Middle frontal gyrus (tissue), 1 donor: Measurements from ENCODE around the gene CRB2.

Experiments used
- DNase-seq: peaks from one replicate; pipeline ENCODE4 v3.0.0-alpha.2; 2015; ENCODE audit warnings: low spot score; ENCODE audit errors: extremely low spot score

CRB2 gene

DNA sequence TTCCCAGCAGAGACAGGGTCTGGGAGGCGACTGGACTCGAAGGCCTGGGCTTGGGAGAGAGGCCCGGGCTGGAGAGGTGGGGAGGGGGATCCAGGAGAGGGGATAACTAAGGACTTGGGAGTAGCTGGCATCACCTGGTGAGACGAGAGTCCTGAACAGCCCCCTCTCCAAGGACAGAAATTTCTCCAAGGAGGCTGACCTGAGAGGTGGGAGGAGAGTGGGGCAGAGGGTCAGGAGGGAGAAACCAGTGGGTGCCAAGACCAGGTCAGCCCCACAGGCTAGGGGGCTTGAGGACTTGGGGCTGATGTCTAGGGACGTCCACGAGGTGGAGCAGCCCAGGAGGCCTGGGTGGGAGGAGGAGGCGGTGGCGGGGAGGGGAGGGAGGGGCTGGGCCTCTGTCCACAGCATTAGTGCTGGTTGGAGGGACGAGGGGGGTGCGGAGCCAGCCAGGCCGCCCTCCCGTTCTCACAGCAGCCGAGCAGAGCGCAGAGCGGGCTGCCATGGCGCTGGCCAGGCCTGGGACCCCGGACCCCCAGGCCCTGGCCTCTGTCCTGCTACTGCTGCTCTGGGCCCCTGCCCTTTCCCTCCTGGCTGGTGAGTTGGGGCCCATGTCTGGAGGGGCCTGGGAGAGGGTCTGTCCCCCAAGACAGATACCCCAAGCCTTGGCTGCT, at the start of gene CRB2:
CRB2 (plus strand) TSS at position 437 of the 671 bp plus-strand sequence; CDS start at position 501, 64 bp downstream.
- DNase-seq, result no peak

GRCh38 chr9:123309611-123310010, 46.4 kb upstream of the CRB2 start:
- DNase-seq, result no peak

DNA sequence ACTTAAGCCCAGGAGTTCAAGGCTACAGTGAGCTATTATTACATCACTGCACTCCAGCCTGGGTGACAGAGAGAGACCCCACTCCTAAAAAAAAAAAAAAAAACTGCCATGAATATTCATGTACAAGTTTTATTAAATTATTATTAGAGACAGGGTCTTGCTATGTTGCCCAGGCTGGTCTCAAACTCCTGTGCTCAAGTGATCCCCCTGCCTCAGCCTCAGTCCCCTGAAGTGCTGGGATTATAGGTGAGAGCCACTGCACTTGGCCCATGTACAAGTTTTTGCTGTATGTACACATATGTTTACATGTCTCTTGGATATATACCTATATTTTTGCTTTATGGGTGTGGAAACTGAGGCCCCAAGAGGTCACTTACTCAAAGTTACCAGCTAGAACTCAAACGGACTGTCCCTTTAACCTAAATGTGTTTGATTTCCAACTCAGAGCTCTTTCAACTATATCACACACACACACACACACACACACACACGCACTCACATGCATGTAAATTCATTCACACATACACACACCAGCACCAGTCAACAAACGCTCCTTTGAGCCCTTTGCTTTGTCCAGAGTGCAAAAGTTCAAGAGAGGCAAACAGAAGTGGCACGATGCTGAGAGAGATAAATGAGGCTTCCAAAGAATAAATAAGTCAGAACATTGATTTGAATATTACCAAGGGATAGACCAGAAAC, 45.3 kb upstream of the CRB2 start:
- DNase-seq, result no peak

DNA sequence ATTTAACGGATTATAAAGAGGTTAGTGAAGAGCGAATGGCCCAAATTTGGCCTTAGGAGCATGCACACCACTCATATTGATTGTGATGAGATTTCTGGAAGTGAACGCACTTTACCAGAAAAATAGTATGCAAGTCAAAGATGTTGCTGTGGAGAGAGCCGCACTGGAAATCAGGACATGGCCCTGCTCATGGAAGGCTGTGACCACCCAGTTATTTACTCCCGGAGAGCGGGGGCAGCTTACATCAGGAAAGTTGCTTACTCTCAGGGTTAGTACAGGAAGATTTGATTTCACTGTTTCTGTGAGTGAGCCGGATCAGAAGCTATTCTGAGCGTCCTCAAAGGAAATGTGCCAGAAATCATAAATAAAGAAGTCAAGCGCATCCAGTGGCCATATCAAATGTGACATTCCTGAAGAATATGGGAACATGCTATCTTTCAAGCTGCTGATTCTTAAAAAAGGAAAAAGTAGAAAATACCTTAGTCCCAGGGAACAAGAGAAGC, 44.7 kb upstream of the CRB2 start:
- DNase-seq, result no peak

- no peak for DNase-seq
Measured at GRCh38 chr9:123312306-123312877, 43.6 kb upstream of the CRB2 start.

GRCh38 chr9:123314617-123315016, 41.4 kb upstream of the CRB2 start:
- DNase-seq, result no peak

- DNase-seq, result no peak
Measured at GRCh38 chr9:123315635-123316034, 40.4 kb upstream of the CRB2 start.

DNA sequence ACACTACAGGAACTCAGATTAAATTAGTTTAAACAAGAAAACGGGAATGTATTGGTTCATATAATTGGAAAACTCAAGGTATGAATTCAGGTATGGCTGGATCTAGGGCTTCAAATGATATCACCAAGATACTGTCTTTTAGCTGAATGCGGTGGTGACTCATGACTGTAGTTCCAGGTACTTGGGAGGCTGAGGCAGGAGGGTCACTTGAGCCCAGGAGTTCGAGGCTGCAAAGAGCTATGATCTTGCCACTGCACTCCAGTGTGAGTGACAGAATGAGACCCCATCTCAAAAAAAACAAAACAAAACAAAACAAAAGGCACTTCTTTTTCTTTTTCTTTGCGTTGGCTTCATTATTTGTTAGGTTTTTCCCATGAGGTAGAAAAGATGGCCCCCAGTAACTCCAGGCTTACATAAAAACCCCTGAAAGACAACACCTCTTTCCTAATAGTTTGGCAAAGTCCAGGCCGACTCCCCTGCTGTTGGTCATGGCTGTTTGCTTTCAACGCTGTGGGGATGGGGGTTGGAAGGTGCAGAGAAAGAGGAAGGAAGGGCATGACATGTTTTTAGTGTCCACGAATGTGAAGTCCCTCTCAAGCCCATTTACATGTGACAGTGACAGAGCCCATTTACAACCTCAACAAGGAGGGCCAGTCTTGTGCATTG, 39.8 kb upstream of the CRB2 start:
- no peak for DNase-seq

DNA sequence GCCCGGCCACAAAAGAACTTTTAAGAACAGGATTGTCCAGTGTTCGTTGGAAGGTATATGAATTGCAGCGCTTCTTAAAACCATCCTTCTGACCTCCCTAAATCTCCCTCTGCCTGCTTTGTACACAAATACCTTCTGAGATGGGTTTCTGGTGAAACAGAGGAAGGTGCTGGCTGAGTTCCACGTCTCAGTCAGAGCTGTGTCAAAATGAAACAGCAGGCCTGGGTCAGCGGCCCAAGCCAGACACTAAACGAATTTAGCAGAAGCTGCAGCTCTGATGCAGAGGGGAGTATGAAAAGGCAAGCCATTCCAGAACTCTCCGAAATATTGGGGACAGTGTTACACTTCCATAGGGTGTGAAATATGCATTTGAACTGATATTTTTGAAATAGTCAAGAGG, 37.8 kb upstream of the CRB2 start:
- DNase-seq, result no peak

DNA sequence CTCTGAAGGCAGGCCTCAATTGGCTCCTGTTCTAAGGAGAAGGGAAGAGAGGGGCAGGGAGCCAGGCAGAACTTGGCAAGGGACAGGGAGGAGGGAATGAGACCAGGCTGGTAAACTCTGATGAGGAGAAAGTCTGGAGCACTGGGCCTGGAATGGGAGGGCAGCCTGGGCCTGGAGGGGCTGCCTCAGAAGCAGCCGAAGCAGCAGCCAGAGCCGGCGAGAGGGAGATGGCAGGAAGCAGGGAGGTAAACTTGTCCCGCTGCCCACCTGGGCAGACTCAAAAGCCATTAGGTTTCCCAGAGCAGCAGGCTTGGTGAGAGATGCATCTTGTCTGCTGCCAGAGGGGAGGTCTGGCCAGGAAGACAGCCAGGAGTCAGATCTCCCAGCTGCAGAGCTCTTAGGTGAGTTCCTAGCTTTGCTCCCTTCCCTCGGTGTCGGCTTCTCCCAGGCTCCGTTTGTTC, 37.0 kb upstream of the CRB2 start:
- DNase-seq, result no peak

- DNase-seq, result no peak
Measured at GRCh38 chr9:123319541-123320339, 36.3 kb upstream of the CRB2 start.

GRCh38 chr9:123320814-123321213, 35.2 kb upstream of the CRB2 start:
- DNase-seq, result no peak

GRCh38 chr9:123321616-123322272, 34.3 kb upstream of the CRB2 start:
- no peak for DNase-seq

GRCh38 chr9:123322273-123323195, 33.5 kb upstream of the CRB2 start:
- DNase-seq, result no peak

DNA sequence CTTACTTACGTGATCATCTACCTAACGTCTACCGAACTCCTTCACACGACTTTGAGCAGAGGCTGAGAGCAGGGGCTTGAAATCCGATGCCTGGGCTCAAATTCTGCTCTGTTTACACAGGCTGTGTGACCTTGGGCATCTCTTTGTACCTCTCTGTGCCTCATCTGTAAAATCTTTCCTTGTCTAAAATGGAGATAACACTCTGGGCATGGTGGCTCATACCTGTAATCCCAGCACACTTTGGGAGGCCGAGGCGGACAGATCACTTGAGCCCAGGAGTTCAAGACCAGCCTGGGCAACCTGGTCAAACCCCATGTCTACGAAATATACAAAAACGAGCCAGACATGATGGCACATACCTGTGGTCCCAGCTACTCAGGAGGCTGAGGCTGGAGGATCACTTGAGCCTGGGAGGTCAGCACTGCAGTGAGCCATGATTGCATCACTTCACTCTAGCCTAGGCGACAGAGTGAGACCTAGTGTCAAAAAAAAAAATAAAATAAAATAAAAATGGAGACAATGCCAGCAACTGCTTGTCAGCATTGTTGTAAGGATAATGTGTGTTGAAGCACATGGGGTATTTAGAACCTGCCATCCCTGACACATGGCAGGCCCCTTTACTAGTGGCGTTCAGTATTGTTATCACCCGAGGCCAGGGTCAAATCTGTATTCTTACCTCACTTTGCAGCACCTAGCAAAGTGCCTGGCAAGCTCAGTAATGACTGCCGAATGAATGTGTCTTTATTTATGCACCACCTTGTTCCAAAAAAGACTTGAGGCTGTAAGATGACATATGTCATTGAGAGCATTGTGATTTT, 32.6 kb upstream of the CRB2 start:
- DNase-seq, result no peak

- no peak for DNase-seq
Measured at GRCh38 chr9:123324767-123325183, 31.2 kb upstream of the CRB2 start.

DNA sequence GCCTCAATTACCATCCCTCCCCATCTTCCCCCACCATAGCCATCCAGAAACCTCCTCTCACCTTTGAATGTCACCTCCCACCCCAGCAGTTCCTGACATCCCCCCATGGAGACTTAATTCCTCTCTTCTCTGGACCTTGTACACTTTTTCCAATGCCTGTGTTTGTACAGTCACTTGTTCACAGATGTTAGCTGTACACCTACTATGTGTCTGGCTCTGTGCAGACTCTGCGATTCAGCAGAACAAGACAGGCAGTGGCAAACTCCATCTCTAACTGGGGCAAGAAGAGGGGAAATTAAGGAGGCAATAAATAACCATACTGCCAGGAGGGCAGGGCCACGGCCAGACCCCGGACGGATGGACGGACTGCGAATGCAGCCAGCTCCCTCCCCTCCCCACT, 29.8 kb upstream of the CRB2 start:
- no peak for DNase-seq

GRCh38 chr9:123326662-123327093, 29.3 kb upstream of the CRB2 start:
- DNase-seq, result no peak

- no peak for DNase-seq
Measured at GRCh38 chr9:123327697-123328100, 28.3 kb upstream of the CRB2 start.
